ENCODE results near the gene MAP1LC3B2. TPM values are rescaled to one million over a fixed set of nuclear protein-coding genes. Genes with fewer than 3 reads are reported as not detected.

The MAP1LC3B2 gene
- total and polyA plus RNA-seq, 10 of the 15 experiments (the other 5 are each of a cell fraction or from before 2014, with no cell fraction given), result 0.23 to 2.7 (median 0.72) TPM; not detected in 3

GRCh38 chr12:116595186-116595585, 36.0 kb downstream of the MAP1LC3B2 start:
- in situ Hi-C loops (cut with MboI) (loop anchor here (10.0 kb wide), 1 partner anchor 590 kb away; no protein-coding TSS in a partner anchor), intact Hi-C loops (cut with micrococcal nuclease; ENCODE audit: unreplicated experiment) (no loop called here)
- ChIA-PET CTCF (no interaction called here), POLR2A (no interaction called here), RAD21 (ENCODE audit: unreplicated experiment) (interaction anchor here (0.6 kb wide), 1 partner anchor 1472 kb away, joined by 4 read pairs; no protein-coding TSS in a partner anchor), SMC1A (ENCODE audit: uncharacterized antibody, unreplicated experiment) (no interaction called here)
- no peak for FAIRE-seq
- Histone ChIP-seq H3K27me3 (replicated peaks in 1 of 2; ENCODE audit: control insufficient read depth in 2 of 2, insufficient read depth in 2 of 2, low read length in 1 of 2) (no peaks in the 10 kb centered on the region), H3K36me3 (ENCODE audit: control insufficient read depth in 2 of 2, insufficient read depth in 2 of 2, low read length in 1 of 2) (no peaks in the 10 kb centered on the region), H3K27ac (ENCODE audit: control insufficient read depth, insufficient read depth) (no peak overlapping the region), H2AFZ (ENCODE audit: control insufficient read depth, low read depth, low read length) (no peak overlapping the region), H3K79me2 (ENCODE audit: control insufficient read depth, insufficient read depth, low read length) (no peaks in the 10 kb centered on the region), H3K9me3 (replicated peaks; ENCODE audit: control insufficient read depth, insufficient read depth, low read length) (no peaks in the 10 kb centered on the region), H4K20me1 (ENCODE audit: control insufficient read depth, insufficient read depth) (no peaks in the 10 kb centered on the region), H3K4me3 (no peak overlapping the region), H3K4me1 (ENCODE audit: control insufficient read depth, insufficient read depth, low read length) (peaks cover 3% of the 10 kb centered on the region; the same call in 1 of the 2 replicates), H3K9ac (ENCODE audit: control insufficient read depth, insufficient read depth, low read length) (no peak overlapping the region), H3K4me2 (ENCODE audit: control insufficient read depth, insufficient read depth) (no peak overlapping the region)
- no peak for ATAC-seq
- no TSS peak for BruUV-seq (replicated peaks)
- WGBS (ENCODE audit: insufficient coverage, insufficient replicate concordance, low lambda C conversion rate, missing lambda C conversion rate), result 0% methylated on average over 1 of the region's 1 CpG
- DNase-seq (ENCODE audit: low read depth, low spot score), result no peak
- no peak for TF ChIP-seq POLR2A (IDR thresholded peaks at IDR 0.05; ENCODE audit: low read depth, low read length)
- no peak for TF ChIP-seq NKRF (conservative IDR thresholded peaks at IDR 0.05)

- ChIA-PET RAD21 (ENCODE audit: unreplicated experiment) (no interaction called here), SMC1A (ENCODE audit: uncharacterized antibody, unreplicated experiment) (no interaction called here), POLR2A (no interaction called here), CTCF (no interaction called here)
- H3K79me2 ChIP-seq (ENCODE audit: control insufficient read depth, insufficient read depth, low read length), result no peaks in the 10 kb centered on the region
- no peak overlapping the region for H3K4me2 ChIP-seq (ENCODE audit: control insufficient read depth, insufficient read depth)
- H4K20me1 ChIP-seq (ENCODE audit: control insufficient read depth, insufficient read depth), result no peaks in the 10 kb centered on the region
- H3K9ac ChIP-seq (ENCODE audit: control insufficient read depth, insufficient read depth, low read length), result no peak overlapping the region
- BruUV-seq (replicated peaks), result no TSS peak
- intact Hi-C loops (cut with micrococcal nuclease; ENCODE audit: unreplicated experiment) (no loop called here), in situ Hi-C loops (cut with MboI) (loop anchor here (10.0 kb wide), 1 partner anchor 591 kb away; no protein-coding TSS in a partner anchor)
- DNase-seq (ENCODE audit: low read depth, low spot score) (no peak), ATAC-seq (no peak), FAIRE-seq (no peak)
- H3K9me3 ChIP-seq (replicated peaks; ENCODE audit: control insufficient read depth, insufficient read depth, low read length), result no peaks in the 10 kb centered on the region
- H3K27me3 ChIP-seq (replicated peaks in 1 of 2; ENCODE audit: control insufficient read depth in 2 of 2, insufficient read depth in 2 of 2, low read length in 1 of 2), result no peaks in the 10 kb centered on the region
- H3K4me1 ChIP-seq (ENCODE audit: control insufficient read depth, insufficient read depth, low read length), result peaks cover 3% of the 10 kb centered on the region; the same call in 1 of the 2 replicates
- H3K27ac ChIP-seq (ENCODE audit: control insufficient read depth, insufficient read depth), result no peak overlapping the region
- no peak overlapping the region for H2AFZ ChIP-seq (ENCODE audit: control insufficient read depth, low read depth, low read length)
- H3K4me3 ChIP-seq, result no peak overlapping the region
- H3K36me3 ChIP-seq (ENCODE audit: control insufficient read depth in 2 of 2, insufficient read depth in 2 of 2, low read length in 1 of 2), result no peaks in the 10 kb centered on the region
- no peak for TF ChIP-seq PKNOX1 (IDR thresholded peaks at IDR 0.05)
- no peak for TF ChIP-seq SMAD1 (IDR thresholded peaks at IDR 0.05; ENCODE audit: low read depth, partially characterized antibody)
- no peak for TF ChIP-seq HSF1 (IDR thresholded peaks at IDR 0.05; ENCODE audit: low read depth, low read length)
- TF ChIP-seq REST (IDR thresholded peaks at IDR 0.05; ENCODE audit: low read depth, low read length), result no peak
- TF ChIP-seq SRF (IDR thresholded peaks at IDR 0.05; ENCODE audit: low read depth in 2 of 2, low read length in 2 of 2), result no peak
- no peak for TF ChIP-seq HDAC6 (IDR thresholded peaks at IDR 0.05; ENCODE audit: unreplicated experiment)
- TF ChIP-seq TCF3 (IDR thresholded peaks at IDR 0.05; ENCODE audit: borderline replicate concordance, insufficient read depth, low read depth, low read length), result no peak
- TF ChIP-seq MEF2A (IDR thresholded peaks at IDR 0.05; ENCODE audit: insufficient read depth, low read depth, low read length), result no peak
These were observed 36.5 kb downstream of the MAP1LC3B2 start for GRCh38 chr12:116595672-116596071.
